Uterus (tissue), 4 donors: ENCODE data around the gene SLC25A25. TPM values are rescaled to one million over a fixed set of nuclear protein-coding genes. Genes with fewer than 3 reads are reported as not detected.

Source experiments
- DNase-seq, 2 donors: peaks; one replicate each; pipeline ENCODE4 v3.0.0-alpha.2; 2019 to 2020
- H3K27ac ChIP-seq, 2 donors: fragments of 200-600 bp; sonication (generic); 1 replicate in 1 of 2; 2 replicates in 1 of 2; pipeline ENCODE4 v1.5.1; 2016 to 2018
- H3K27me3 ChIP-seq, 2 donors: fragments of 200-600 bp; sonication (generic); one replicate each; pipeline ENCODE4 v1.5.1; 2018 to 2019; ENCODE audit warnings: control low read depth in 1 of 2
- H3K36me3 ChIP-seq, 2 donors: fragments of 200-600 bp; sonication (generic); one replicate each; pipeline ENCODE4 v1.5.1; 2019; ENCODE audit warnings: control low read depth in 1 of 2
- H3K4me1 ChIP-seq, 2 donors: fragments of 200-600 bp; sonication (generic); one replicate each; pipeline ENCODE4 v1.5.1; 2018 to 2019; ENCODE audit warnings: control low read depth in 1 of 2
- H3K4me3 ChIP-seq, 2 donors: fragments of 200-600 bp; sonication (generic); 1 replicate in 1 of 2; 2 replicates in 1 of 2; pipeline ENCODE4 v1.5.1; 2018 to 2019; ENCODE audit warnings: mild to moderate bottlenecking in 1 of 2
- H3K9me3 ChIP-seq, 2 donors: fragments of 200-600 bp; sonication (generic); one replicate each; pipeline ENCODE4 v1.5.1; 2019; ENCODE audit warnings: control low read depth in 1 of 2
- CTCF ChIP-seq, 4 experiments: fragments of 200-600 bp in 2 of 4; fragments of 450-650 bp in 2 of 4; sonication (generic) in 2 of 4; IDR thresholded peaks; one replicate each; pipeline ENCODE4 v1.5.1; 2016 to 2019; ENCODE audit warnings: antibody characterized with exemption in 4 of 4, mild to moderate bottlenecking in 2 of 4, moderate library complexity in 1 of 4
- POLR2A ChIP-seq, 2 donors: fragments of 450-650 bp; IDR thresholded peaks; one replicate each; pipeline ENCODE4 v1.6.1; 2016; ENCODE audit warnings: antibody characterized with exemption in 2 of 2, mild to moderate bottlenecking in 1 of 2, moderate library complexity in 1 of 2
- intact Hi-C: fragments of 100-400 bp; cut with DNase I; formaldehyde crosslinking; loops from one replicate; pipeline ENCODE4 v1.15.1; 2023; ENCODE audit warnings: low total_unique reads
- total RNA-seq, 4 donors: library from RNA; depleted of rRNA in 3 of 4; stranded (reverse); fragments of >200 nt in 3 of 4; gene quantifications; one replicate each; pipeline versions ENCODE4 v1.1.0 to v1.2.4, GENCODE V29; 2014 to 2023
- donor health status: DM: yes; HTN: yes; CAD: no.

The SLC25A25 gene
- total RNA-seq, 4 donors from 2014 or later: 14.3 to 49.7 (median 49.0) TPM

GRCh38 chr9:128121924-128122808, 54.1 kb downstream of the SLC25A25 start:
- peaks cover 5 to 14% of the 10 kb centered on the region in 2 donors for H3K4me1 ChIP-seq
- TF ChIP-seq CTCF (IDR thresholded peaks at IDR 0.05) (no peak), POLR2A (IDR thresholded peaks at IDR 0.05) (no peak)
- H3K27ac ChIP-seq: no peak overlapping the region
- H3K36me3 ChIP-seq: no peaks in the 10 kb centered on the region
- no peaks in the 10 kb centered on the region for H3K9me3 ChIP-seq
- H3K27me3 ChIP-seq: no peaks in the 10 kb centered on the region
- H3K4me3 ChIP-seq: no peak overlapping the region
- no peak for DNase-seq
- intact Hi-C loops: loop anchor here (5.0 kb wide), 1 partner anchor 180 kb away; no protein-coding TSS in a partner anchor

- no peaks in the 10 kb centered on the region for H3K36me3 ChIP-seq
- no peaks in the 10 kb centered on the region for H3K9me3 ChIP-seq
- H3K27ac ChIP-seq: no peak overlapping the region
- intact Hi-C loops: loop anchor here (5.0 kb wide), 1 partner anchor 180 kb away; no protein-coding TSS in a partner anchor
- H3K4me1 ChIP-seq: peaks cover 5 to 14% of the 10 kb centered on the region in 2 donors
- no peak for DNase-seq
- no peaks in the 10 kb centered on the region for H3K27me3 ChIP-seq
- TF ChIP-seq CTCF (IDR thresholded peaks at IDR 0.05) (no peak), POLR2A (IDR thresholded peaks at IDR 0.05) (no peak)
- H3K4me3 ChIP-seq: no peak overlapping the region
Observed at GRCh38 chr9:128122809-128123175, 54.8 kb downstream of the SLC25A25 start.

- TF ChIP-seq CTCF (IDR thresholded peaks at IDR 0.05) (no peak), POLR2A (IDR thresholded peaks at IDR 0.05) (no peak)
- intact Hi-C loops: loop anchor here (5.0 kb wide), 1 partner anchor 181 kb away; no protein-coding TSS in a partner anchor
- no peaks in the 10 kb centered on the region for H3K9me3 ChIP-seq
- H3K4me3 ChIP-seq: no peak overlapping the region
- no peaks in the 10 kb centered on the region for H3K27me3 ChIP-seq
- H3K27ac ChIP-seq: no peak overlapping the region
- peaks cover 5 to 14% of the 10 kb centered on the region in 2 donors for H3K4me1 ChIP-seq
- H3K36me3 ChIP-seq: no peaks in the 10 kb centered on the region
- no peak for DNase-seq
Observed at GRCh38 chr9:128123451-128124080, 55.5 kb downstream of the SLC25A25 start.

GRCh38 chr9:128124451-128124850, 56.4 kb downstream of the SLC25A25 start:
- H3K27me3 ChIP-seq: no peaks in the 10 kb centered on the region
- no peaks in the 10 kb centered on the region for H3K9me3 ChIP-seq
- no peak for TF ChIP-seq CTCF (IDR thresholded peaks at IDR 0.05)
- TF ChIP-seq POLR2A (IDR thresholded peaks at IDR 0.05): no peak
- intact Hi-C loops: loop anchor here (5.0 kb wide), 1 partner anchor 182 kb away; no protein-coding TSS in a partner anchor
- H3K4me3 ChIP-seq: no peak overlapping the region
- H3K27ac ChIP-seq: no peak overlapping the region
- H3K4me1 ChIP-seq: peaks cover 5 to 14% of the 10 kb centered on the region in 2 donors
- no peaks in the 10 kb centered on the region for H3K36me3 ChIP-seq
- no peak for DNase-seq
